HFFc6 (cell line): ENCODE measurements around the gene IL15RA. TPM values are rescaled to one million over a fixed set of nuclear protein-coding genes. Genes with fewer than 3 reads are reported as not detected.

ENCODE experiments used
- DNase-seq: peaks from one replicate; pipeline ENCODE4 v3.0.0-alpha.2; 2018
- H3K27ac Mint-ChIP-seq: 2 replicates; pipeline ENCODE4 v1.8.0; 2020; ENCODE audit warnings: mild to moderate bottlenecking, mixed read lengths
- H3K27me3 Mint-ChIP-seq: 2 replicates; pipeline ENCODE4 v1.8.0; 2021; ENCODE audit warnings: mild to moderate bottlenecking, moderate library complexity, mixed read lengths; ENCODE audit not compliant: insufficient read depth
- H3K36me3 Mint-ChIP-seq: 2 replicates; pipeline ENCODE4 v1.8.0; 2021; ENCODE audit warnings: low read depth, mixed read lengths
- H3K4me1 Mint-ChIP-seq: 2 replicates; pipeline ENCODE4 v1.8.0; 2020; ENCODE audit warnings: low read depth, mixed read lengths
- H3K4me3 Mint-ChIP-seq: 2 replicates; pipeline ENCODE4 v1.8.0; 2020; ENCODE audit warnings: mild to moderate bottlenecking, moderate library complexity, mixed read lengths
- H3K9me3 Mint-ChIP-seq: 2 replicates; pipeline ENCODE4 v1.8.0; 2020; ENCODE audit warnings: mild to moderate bottlenecking, mixed read lengths
- total RNA-seq, 6 experiments: library from RNA; stranded (reverse); fragmentation: NEBNext Ultra II Directional; extraction: Animal tissue kit (Norgen Biotek cat#: 25700); gene quantifications; 2 replicates in 1 of 6; 3 replicates in 5 of 6; pipeline ENCODE4 v1.2.3, GENCODE V29; 2021
- TF ChIP-seq, protein P1 (sequence below): fragments of 200-600 bp; sonication (generic); IDR thresholded peaks from 2 replicates; pipeline ENCODE4 v1.5.0; 2021; ENCODE audit warnings: antibody characterized with exemption, mild to moderate bottlenecking

IL15RA gene
- total RNA-seq, 6 experiments from 2014 or later, result 1.5 to 3.2 (median 1.9) TPM

DNA sequence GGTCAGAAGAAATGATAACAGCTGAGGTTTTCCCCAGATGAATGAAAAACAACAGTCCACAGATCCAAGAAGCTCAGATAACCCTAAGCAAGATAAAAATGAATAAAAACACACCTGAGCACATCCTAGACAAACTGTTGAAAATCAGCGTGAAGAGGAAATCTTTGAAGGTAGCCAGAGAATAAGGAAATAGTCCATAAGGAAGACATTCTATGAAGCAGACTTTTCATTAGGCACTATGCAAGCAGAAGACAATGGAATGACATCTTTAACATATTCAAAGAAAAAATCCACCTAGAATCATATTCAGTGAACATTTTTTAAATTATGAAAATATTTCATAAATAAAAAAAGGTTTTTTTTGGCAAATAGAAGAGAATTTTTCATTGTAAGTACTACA is 15.1 kb upstream of the IL15RA start:
- H3K27ac Mint-ChIP-seq, result no peak overlapping the region
- TF ChIP-seq, protein P1, sequence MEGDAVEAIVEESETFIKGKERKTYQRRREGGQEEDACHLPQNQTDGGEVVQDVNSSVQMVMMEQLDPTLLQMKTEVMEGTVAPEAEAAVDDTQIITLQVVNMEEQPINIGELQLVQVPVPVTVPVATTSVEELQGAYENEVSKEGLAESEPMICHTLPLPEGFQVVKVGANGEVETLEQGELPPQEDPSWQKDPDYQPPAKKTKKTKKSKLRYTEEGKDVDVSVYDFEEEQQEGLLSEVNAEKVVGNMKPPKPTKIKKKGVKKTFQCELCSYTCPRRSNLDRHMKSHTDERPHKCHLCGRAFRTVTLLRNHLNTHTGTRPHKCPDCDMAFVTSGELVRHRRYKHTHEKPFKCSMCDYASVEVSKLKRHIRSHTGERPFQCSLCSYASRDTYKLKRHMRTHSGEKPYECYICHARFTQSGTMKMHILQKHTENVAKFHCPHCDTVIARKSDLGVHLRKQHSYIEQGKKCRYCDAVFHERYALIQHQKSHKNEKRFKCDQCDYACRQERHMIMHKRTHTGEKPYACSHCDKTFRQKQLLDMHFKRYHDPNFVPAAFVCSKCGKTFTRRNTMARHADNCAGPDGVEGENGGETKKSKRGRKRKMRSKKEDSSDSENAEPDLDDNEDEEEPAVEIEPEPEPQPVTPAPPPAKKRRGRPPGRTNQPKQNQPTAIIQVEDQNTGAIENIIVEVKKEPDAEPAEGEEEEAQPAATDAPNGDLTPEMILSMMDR, result no peak
- H3K4me3 Mint-ChIP-seq, result no peak overlapping the region
- peaks cover 16% of the 10 kb centered on the region for H3K9me3 Mint-ChIP-seq
- peaks cover 5% of the 10 kb centered on the region for H3K27me3 Mint-ChIP-seq
- H3K4me1 Mint-ChIP-seq, result no peaks in the 10 kb centered on the region
- H3K36me3 Mint-ChIP-seq, result peaks cover 7% of the 10 kb centered on the region; the same call in 1 of the 2 replicates
- DNase-seq, result no peak

DNA sequence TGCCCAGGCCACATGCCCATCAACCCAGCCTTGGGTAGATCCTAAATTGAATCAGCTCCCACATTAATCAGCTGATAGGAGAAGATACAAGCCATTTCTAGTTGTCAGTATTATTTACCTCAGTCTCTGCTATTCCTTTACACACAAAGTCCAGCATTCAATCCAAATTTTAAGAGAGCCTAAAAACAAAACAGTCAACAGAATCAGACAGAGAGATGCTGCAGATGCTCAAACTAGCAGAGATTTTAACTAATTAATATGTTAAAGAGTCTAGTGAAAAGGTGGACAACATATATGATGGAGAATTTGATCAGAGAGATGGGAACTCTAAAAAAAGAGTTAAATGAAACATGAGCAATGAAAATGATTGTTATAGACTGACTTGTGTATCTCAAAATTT is 14.4 kb upstream of the IL15RA start:
- H3K4me1 Mint-ChIP-seq, result no peaks in the 10 kb centered on the region
- H3K27ac Mint-ChIP-seq, result no peak overlapping the region
- peaks cover 16% of the 10 kb centered on the region for H3K9me3 Mint-ChIP-seq
- TF ChIP-seq, protein P1, result no peak
- no peak for DNase-seq
- H3K4me3 Mint-ChIP-seq, result no peak overlapping the region
- H3K36me3 Mint-ChIP-seq, result peaks cover 7% of the 10 kb centered on the region; the same call in 1 of the 2 replicates
- peaks cover 9% of the 10 kb centered on the region for H3K27me3 Mint-ChIP-seq

DNA sequence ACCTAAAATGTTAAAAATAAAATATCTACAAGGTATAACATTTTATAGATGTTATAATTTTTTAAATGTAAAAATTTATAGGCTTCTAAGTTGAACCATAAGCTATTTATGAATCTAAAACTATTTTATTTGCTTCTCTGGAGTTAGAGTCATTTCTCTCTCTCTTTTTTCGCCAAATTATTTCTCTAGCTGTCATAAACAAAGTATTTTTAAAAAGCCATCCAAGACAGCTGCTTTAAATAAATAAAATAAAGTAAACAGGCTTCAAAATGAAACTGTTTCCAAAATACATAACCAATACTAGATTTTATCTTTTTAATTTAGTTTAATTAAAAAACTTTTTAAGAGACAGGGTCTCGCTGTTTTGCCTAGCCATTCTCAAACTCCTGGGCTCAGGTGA is 12.4 kb upstream of the IL15RA start:
- TF ChIP-seq, protein P1, result no peak
- DNase-seq, result no peak
- peaks cover 19% of the 10 kb centered on the region for H3K27me3 Mint-ChIP-seq
- no peaks in the 10 kb centered on the region for H3K4me1 Mint-ChIP-seq
- H3K9me3 Mint-ChIP-seq, result peaks cover 16% of the 10 kb centered on the region
- peaks cover 7% of the 10 kb centered on the region; the same call in 1 of the 2 replicates for H3K36me3 Mint-ChIP-seq
- no peak overlapping the region for H3K4me3 Mint-ChIP-seq
- H3K27ac Mint-ChIP-seq, result no peak overlapping the region

DNA sequence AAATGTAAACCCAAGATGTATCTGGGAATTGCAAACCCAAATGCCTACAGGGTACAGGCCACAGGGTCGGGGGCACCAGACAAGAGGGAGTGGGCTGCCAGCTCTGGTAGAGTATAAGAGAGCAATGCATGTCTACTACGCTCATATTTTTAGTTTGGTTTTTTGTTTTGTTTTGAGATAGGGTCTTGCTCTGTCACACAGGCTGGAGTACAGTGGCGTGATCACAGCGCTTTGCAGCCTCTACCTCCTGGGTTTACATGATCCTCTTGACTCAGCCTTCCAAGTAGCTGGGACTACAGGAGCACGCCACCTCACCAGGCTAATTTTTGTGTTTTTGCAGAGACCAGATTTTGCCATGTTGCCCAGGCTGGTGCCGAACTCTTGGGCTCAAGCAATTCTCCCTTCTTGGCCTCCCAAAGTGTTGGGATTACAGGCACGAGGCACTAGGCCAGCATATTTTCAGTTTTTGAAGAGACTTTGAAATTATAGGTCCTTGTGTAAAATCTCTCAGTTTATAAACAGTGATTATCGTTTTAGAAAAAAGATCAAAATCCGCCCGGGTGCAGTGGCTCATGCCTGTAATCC is 11.1 kb upstream of the IL15RA start:
- Mint-ChIP-seq H3K36me3 (peaks cover 7% of the 10 kb centered on the region; the same call in 1 of the 2 replicates), H3K27me3 (peaks cover 27% of the 10 kb centered on the region), H3K4me1 (no peaks in the 10 kb centered on the region), H3K27ac (no peak overlapping the region), H3K9me3 (peaks cover 9% of the 10 kb centered on the region), H3K4me3 (no peak overlapping the region)
- DNase-seq, result no peak
- TF ChIP-seq, protein P1, result no peak

DNA sequence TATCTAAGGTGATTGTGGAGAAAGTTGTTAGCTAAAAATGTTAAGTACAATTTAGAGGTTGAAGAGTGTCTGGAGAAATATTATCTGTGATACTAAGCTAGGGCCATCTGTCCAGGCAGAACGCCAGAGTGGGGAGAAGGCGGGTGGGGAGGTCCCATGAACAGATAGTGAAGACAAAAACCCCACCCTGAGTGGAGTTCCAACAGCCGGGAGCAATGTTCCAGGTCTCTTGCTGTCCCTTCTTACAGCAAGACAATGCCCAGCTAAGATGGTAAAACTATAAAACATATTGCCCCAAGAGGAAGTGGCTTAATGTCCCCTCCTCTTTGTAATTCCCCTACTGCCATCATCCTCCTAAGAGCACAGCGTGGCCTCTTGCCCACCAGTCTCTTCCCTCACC is 10.4 kb upstream of the IL15RA start:
- TF ChIP-seq, protein P1, result no peak
- peaks cover 32% of the 10 kb centered on the region for H3K27me3 Mint-ChIP-seq

More for the DNA sequence above, 10.4 kb upstream of the IL15RA start:
- H3K4me1 Mint-ChIP-seq, result no peaks in the 10 kb centered on the region
- H3K36me3 Mint-ChIP-seq, result peaks cover 7% of the 10 kb centered on the region; the same call in 1 of the 2 replicates
- no peak overlapping the region for H3K4me3 Mint-ChIP-seq
- no peak overlapping the region for H3K27ac Mint-ChIP-seq
- H3K9me3 Mint-ChIP-seq, result peaks cover 9% of the 10 kb centered on the region
- DNase-seq, result no peak
